Keratinocyte (primary cell): ENCODE results near the gene VAV1. TPM values are rescaled to one million over a fixed set of nuclear protein-coding genes. Genes with fewer than 3 reads are reported as not detected.

Experiments
- DNase-seq: peaks from one replicate; pipeline ENCODE4 v3.0.0-alpha.2; 2011; ENCODE audit warnings: low read depth, missing footprints, low spot score
- FAIRE-seq: peaks from 2 replicates; lab custom pipeline; 2011; peaks lifted over from hg19 to GRCh38; lab: Jason Lieb, UNC
- H2AFZ ChIP-seq: 2 replicates; pipeline ENCODE4 v1.6.0; 2012; ENCODE audit warnings: low read length, control low read depth, inconsistent platforms; ENCODE audit not compliant: control insufficient read depth
- H3K27ac ChIP-seq: 2 replicates; pipeline ENCODE4 v1.5.1; 2011; ENCODE audit warnings: low read length; ENCODE audit not compliant: control insufficient read depth, insufficient read depth
- H3K27me3 ChIP-seq: 3 replicates; pipeline ENCODE4 v1.6.0; 2011; ENCODE audit warnings: low read length; ENCODE audit not compliant: control insufficient read depth, insufficient read depth; ENCODE audit errors: extremely low read depth
- H3K36me3 ChIP-seq, 2 experiments: 2 replicates in 1 of 2; 3 replicates in 1 of 2; pipeline ENCODE4 v1.5.1; 2011; ENCODE audit warnings: low read length in 2 of 2, mild to moderate bottlenecking in 1 of 2; ENCODE audit not compliant: control insufficient read depth in 2 of 2, insufficient read depth in 2 of 2; ENCODE audit errors: extremely low read depth in 1 of 2
- H3K4me1 ChIP-seq: 3 replicates; pipeline ENCODE4 v1.5.1; 2011; ENCODE audit warnings: low read length; ENCODE audit not compliant: control insufficient read depth, insufficient read depth; ENCODE audit errors: extremely low read depth
- H3K4me2 ChIP-seq: 3 replicates; pipeline ENCODE4 v1.6.0; 2011; ENCODE audit warnings: low read depth, low read length; ENCODE audit not compliant: control insufficient read depth, insufficient read depth; ENCODE audit errors: extremely low read depth
- H3K4me3 ChIP-seq, 3 experiments: fragments of 200-600 bp in 1 of 3; sonication (generic) in 1 of 3; 2 replicates in 2 of 3; 3 replicates in 1 of 3; pipeline ENCODE4 v1.5.1; 2011 to 2016; ENCODE audit warnings: low read length in 3 of 3, mild to moderate bottlenecking in 3 of 3, control low read depth in 2 of 3, inconsistent platforms in 1 of 3, low read depth in 1 of 3, mixed read lengths in 1 of 3, mixed run types in 1 of 3, moderate library complexity in 1 of 3; ENCODE audit not compliant: control insufficient read depth in 2 of 3, insufficient read depth in 2 of 3; ENCODE audit errors: extremely low read depth in 1 of 3
- H3K79me2 ChIP-seq: 2 replicates; pipeline ENCODE4 v1.6.0; 2012; ENCODE audit warnings: low read length; ENCODE audit not compliant: control insufficient read depth, insufficient read depth
- H3K9ac ChIP-seq: 3 replicates; pipeline ENCODE4 v1.6.0; 2011; ENCODE audit warnings: low read length; ENCODE audit not compliant: control insufficient read depth, insufficient read depth; ENCODE audit errors: extremely low read depth
- H3K9me1 ChIP-seq: 3 replicates; pipeline ENCODE4 v1.6.0; 2011; ENCODE audit warnings: low read length; ENCODE audit not compliant: control insufficient read depth, insufficient read depth; ENCODE audit errors: extremely low read depth
- H3K9me3 ChIP-seq: 2 replicates; pipeline ENCODE4 v1.5.1; 2012; ENCODE audit warnings: low read depth, low read length; ENCODE audit not compliant: control insufficient read depth
- H4K20me1 ChIP-seq: 3 replicates; pipeline ENCODE4 v1.6.0; 2011; ENCODE audit warnings: low read length; ENCODE audit not compliant: control insufficient read depth, insufficient read depth; ENCODE audit errors: extremely low read depth
- CTCF ChIP-seq, 3 experiments: IDR thresholded peaks in 1 of 3; conservative IDR thresholded peaks in 1 of 3; optimal IDR thresholded peaks in 1 of 3; 2 replicates in 2 of 3; 3 replicates in 1 of 3; pipeline versions ENCODE3 to v1.5.1; 2011; ENCODE audit warnings: low read length in 3 of 3, mild to moderate bottlenecking in 3 of 3, moderate library complexity in 2 of 3, control low read depth in 1 of 3, inconsistent platforms in 1 of 3; ENCODE audit not compliant: insufficient read depth in 2 of 3; ENCODE audit errors: extremely low read depth in 1 of 3
- EZH2 ChIP-seq: IDR thresholded peaks from one replicate; pipeline ENCODE4 v1.6.1; 2012; ENCODE audit warnings: inconsistent platforms, mild to moderate bottlenecking, low read length, moderate library complexity
- dilution Hi-C: fragments of 300-500 bp; cut with MboI; formaldehyde crosslinking; loops from one replicate; pipeline ENCODE4 v1.7.0; 2020; ENCODE audit warnings: low sequenced_read_pairs; ENCODE audit not compliant: extremely low pct_ligation_motif_present
- polyA plus RNA-seq, 5 experiments: library from polyadenylated mRNA; depleted of rRNA in 3 of 5; stranded (reverse) in 3 of 5; stranded (forward) in 1 of 5; unstranded in 1 of 5; fragments of >200 nt; gene quantifications; 1 replicate in 1 of 5; 2 replicates in 3 of 5; 3 replicates in 1 of 5; pipeline versions ENCODE4 v1.2.1 to v1.2.3, GENCODE V29; 2011 to 2012; ENCODE audit warnings: missing spikeins in 2 of 5, low read depth in 1 of 5, low replicate concordance in 1 of 5

The VAV1 gene
- polyA plus RNA-seq, 1 donor (not counting 4 experiments of a cell fraction or from before 2014, with no cell fraction given): 0.42 TPM

GRCh38 chr19:6729573-6730152, 42.8 kb upstream of the VAV1 start:
- H3K4me2 ChIP-seq: no peak overlapping the region
- no peaks in the 10 kb centered on the region for H3K9me3 ChIP-seq
- H3K9ac ChIP-seq: no peak overlapping the region
- no peaks in the 10 kb centered on the region for H3K79me2 ChIP-seq
- dilution Hi-C loops: no loop called here
- H3K4me3 ChIP-seq: no peak overlapping the region
- no peak overlapping the region for H3K27ac ChIP-seq
- H3K4me1 ChIP-seq: no peaks in the 10 kb centered on the region
- no peak for DNase-seq
- no peaks in the 10 kb centered on the region for H3K9me1 ChIP-seq
- FAIRE-seq: no peak
- no peak overlapping the region for H2AFZ ChIP-seq
- peaks cover 8 to 22% of the 10 kb centered on the region in 2 experiments for H3K36me3 ChIP-seq
- no peaks in the 10 kb centered on the region for H3K27me3 ChIP-seq
- H4K20me1 ChIP-seq: no peaks in the 10 kb centered on the region
- no peak for TF ChIP-seq EZH2
- TF ChIP-seq CTCF (optimal IDR thresholded peaks at IDR 0.05 in 1 of 3, IDR thresholded peaks at IDR 0.05 in 1 of 3, conservative IDR thresholded peaks at IDR 0.05 in 1 of 3; ENCODE audit: extremely low read depth in 1 of 3, insufficient read depth in 2 of 3, low read length in 3 of 3): no peak

GRCh38 chr19:6730153-6730804, 42.2 kb upstream of the VAV1 start:
- Histone ChIP-seq H3K27me3 (no peaks in the 10 kb centered on the region), H4K20me1 (no peaks in the 10 kb centered on the region), H2AFZ (no peak overlapping the region), H3K4me3 (no peak overlapping the region), H3K36me3 (peaks cover 8 to 22% of the 10 kb centered on the region in 2 experiments), H3K9me1 (no peaks in the 10 kb centered on the region), H3K9ac (no peak overlapping the region), H3K4me1 (peaks cover 1% of the 10 kb centered on the region), H3K27ac (no peak overlapping the region), H3K79me2 (peaks cover 2% of the 10 kb centered on the region), H3K4me2 (no peak overlapping the region), H3K9me3 (no peaks in the 10 kb centered on the region)
- FAIRE-seq (no peak), DNase-seq (no peak)
- dilution Hi-C loops: no loop called here
- TF ChIP-seq EZH2: no peak
- TF ChIP-seq CTCF (optimal IDR thresholded peaks at IDR 0.05 in 1 of 3, IDR thresholded peaks at IDR 0.05 in 1 of 3, conservative IDR thresholded peaks at IDR 0.05 in 1 of 3; ENCODE audit: extremely low read depth in 1 of 3, insufficient read depth in 2 of 3, low read length in 3 of 3): no peak
